Kidney tubule cell (primary cell): ENCODE results near the gene OR13C3.
A peak's percentile ranks its signal among the peaks of the same experiment; 100 is the strongest.
"Not testable (repeated sequence)": the region's sequence is repeated elsewhere in the genome, so short reads cannot be mapped to it uniquely, and the experiment has no call there.

Experiments
- DNase-seq: peaks from one replicate; pipeline ENCODE4 v3.0.0-alpha.2; 2018; ENCODE audit warnings: low spot score

The OR13C3 gene

DNA sequence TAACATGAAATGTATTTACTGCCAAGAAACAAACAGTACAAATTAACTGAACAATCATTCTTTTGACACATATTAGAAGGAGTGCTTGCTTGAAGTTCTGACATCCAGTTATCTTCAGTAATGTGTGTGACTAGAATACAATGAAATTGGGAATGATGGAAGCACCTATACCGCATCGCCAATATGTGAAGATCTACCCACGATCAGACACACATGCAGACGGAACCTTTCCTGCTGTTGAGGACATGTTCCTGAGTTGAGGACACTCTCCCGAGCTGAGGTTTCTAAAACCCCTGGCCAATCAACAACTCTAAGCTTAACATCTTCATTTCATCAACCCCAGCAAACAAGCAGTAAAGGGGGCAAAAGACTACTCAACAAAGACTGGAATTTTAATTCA is at the start of gene OR13C3:
TSS of gene OR13C3 (minus strand) at position 101 of the 400 bp plus-strand sequence. CDS start 133 bp downstream, outside the sequence.
- DNase-seq = no peak

DNA sequence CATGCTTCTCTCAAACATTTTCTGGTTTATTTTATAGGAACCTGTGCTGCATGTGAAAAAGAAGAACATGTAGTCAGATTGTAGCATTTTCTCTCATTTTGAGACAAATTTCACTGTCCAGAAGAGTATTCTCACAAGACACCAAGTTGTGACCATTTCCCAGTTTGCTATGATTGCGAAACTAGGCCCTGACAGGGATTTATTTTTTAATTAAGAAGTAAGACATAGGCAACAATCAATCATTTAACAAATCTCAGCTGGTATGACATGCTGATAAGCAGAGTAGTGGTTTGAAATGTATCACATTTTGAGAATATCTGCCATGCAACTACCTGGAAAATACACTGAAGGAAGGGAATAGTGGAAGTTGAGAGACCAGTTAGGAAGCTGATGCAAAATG is 43.9 kb upstream of the OR13C3 start:
- DNase-seq = no peak

GRCh38 chr9:104577263-104577662 is 40.6 kb upstream of the OR13C3 start:
- no peak for DNase-seq

GRCh38 chr9:104575456-104575855 is 38.8 kb upstream of the OR13C3 start:
- DNase-seq = no peak

GRCh38 chr9:104572612-104573011 is 36.0 kb upstream of the OR13C3 start:
- no peak for DNase-seq

- no peak for DNase-seq
These were observed 32.2 kb upstream of the OR13C3 start, which contains the start of gene OR13C8 for GRCh38 chr9:104568868-104569267. Gene OR13C8 (plus strand): TSS chr9:104569168. CDS start chr9:104569168, 0 bp downstream.

DNA sequence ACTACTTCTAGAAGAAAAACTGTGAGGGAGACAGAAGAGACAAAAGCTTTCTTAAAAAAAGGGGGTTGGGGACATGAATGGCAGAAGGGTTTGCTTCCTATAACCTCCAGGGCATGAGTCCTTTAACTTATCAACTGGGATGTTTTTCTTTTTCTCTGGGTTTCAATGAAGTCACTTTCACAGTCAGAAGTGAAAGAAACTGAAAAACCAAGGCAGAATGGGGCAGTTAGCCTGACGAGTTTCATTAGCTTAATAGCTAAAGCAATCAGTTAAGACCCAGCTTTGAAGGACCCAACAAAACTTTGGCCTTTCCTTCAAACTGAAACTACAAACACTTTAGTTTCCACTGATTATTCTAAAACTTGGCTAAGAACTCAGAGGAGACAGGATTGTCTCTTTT is 27.7 kb upstream of the OR13C3 start:
- no peak for DNase-seq

DNA sequence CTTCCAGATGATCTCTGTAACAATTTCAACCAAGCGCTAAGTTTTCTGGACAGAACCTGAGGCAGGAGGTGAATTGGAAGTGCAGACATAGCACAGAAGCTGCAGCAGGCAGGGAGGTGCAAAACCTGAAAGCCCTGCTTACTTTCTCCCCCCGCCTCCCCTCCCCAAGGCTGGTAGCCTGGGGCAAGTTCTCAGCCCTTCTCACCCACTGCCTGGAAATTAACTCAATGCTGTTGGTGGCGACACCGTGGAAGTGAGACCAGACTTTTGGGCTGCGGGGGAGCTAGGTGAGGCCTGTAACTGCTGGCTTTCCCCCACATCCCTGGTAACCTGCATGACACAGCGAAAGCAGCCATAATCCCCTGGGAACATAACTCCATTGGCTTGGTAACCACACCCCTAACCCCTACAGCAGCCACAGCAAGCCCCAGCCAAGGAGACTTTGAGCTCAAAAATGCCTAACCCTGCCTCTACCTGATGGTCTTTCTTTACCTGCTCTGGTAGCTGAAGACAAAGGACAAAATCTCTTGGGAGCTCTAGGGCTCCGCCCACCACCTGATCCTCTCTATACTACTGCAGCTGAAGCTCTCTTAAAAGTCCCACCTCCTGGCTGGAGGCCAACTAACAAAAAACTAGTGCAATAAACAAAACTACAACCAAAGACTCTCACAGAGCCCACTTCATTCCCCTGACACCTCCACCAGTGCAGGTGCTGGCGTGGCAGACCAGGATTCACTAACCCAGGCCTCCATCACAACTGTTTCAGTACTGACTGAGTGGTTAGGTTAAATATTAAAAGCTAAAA is 20.4 kb upstream of the OR13C3 start:
- no peak for DNase-seq

DNA sequence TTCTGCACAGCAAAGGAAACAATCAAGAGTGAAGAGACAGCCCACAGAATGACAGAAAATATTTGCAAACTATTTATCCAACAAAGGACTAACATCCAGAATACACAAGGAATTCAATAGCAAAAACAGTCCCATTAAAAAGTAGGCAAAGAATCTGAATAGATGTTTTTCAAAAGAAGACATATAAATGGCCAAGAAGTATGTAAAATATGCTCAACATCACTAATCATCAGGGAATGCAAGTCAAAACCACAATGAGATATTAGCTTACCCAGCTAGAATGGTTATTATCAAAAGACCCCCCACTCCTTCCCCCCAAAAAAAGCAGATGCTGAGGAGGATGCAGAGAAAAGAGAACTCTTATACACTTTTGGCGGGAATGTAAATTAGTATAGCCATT is 18.9 kb upstream of the OR13C3 start:
- no peak for DNase-seq

- peak; percentile 12 for DNase-seq
These were observed 16.6 kb upstream of the OR13C3 start for GRCh38 chr9:104553261-104553660.

GRCh38 chr9:104544644-104545043 is 8.0 kb upstream of the OR13C3 start:
- DNase-seq = no peak

DNA sequence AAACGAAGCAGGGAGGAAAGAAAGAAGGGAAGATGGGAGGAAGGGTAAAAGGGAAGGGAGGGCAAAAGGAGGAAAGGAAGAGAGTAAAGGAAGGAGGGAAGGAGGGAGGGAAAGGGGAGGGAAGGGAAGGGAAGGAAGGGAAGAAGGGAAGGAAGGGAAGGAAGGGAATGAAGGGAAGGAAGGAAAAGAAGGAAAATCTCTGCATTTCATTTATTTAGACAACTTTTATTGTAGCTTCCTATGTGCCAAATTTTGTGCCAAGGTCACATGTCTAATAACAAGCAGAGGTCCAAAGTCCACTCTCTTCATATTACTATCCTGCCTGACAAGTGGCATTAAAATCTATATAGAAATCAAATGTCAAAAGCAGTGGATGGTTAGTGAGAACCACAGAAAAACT is 2.6 kb upstream of the OR13C3 start:
- no peak for DNase-seq

DNA sequence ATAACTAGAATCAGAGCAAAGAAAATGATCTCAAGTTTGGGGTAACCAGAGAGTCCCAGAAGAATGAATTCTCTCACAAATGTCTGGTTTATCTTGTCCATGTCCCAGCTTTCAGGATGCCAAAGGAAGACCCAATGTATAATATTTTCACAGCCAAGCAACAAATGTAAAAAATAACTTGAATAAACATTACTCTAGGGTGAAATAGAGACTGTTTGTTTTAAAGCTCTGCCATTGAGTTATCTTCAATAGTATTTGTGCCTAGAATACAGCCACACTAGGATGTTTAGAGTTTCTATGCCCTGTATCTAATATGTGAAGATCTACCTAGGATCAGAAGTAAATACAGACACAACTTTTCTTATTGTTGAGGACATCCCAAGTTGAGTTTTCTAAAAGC is 9.5 kb downstream of the OR13C3 start, which contains the start of gene OR13C4:
TSS of gene OR13C4 (minus strand) at position 101 of the 400 bp plus-strand sequence. CDS start at position 101, 0 bp downstream.
- no peak for DNase-seq

- DNase-seq = not testable (repeated sequence)
These were observed 16.4 kb downstream of the OR13C3 start for GRCh38 chr9:104520241-104520640.

DNA sequence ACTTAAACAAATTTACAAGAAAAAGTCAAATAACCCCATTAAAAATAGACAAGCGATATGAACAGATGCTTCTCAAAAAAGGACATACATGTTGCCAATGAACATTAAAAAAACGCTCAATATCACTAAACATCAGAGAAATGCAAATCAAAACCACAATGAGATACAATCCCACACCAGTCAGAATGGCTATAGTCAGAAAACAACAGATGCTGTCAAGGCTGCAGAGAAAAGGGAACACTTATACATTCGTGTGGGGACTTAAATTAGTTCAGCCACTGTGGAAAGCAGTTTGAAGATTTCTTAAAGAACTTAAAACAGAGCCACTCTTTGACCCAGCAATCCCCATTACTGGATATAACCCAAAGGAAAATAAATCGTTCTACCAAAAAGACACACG is 21.8 kb downstream of the OR13C3 start:
- DNase-seq = no peak

DNA sequence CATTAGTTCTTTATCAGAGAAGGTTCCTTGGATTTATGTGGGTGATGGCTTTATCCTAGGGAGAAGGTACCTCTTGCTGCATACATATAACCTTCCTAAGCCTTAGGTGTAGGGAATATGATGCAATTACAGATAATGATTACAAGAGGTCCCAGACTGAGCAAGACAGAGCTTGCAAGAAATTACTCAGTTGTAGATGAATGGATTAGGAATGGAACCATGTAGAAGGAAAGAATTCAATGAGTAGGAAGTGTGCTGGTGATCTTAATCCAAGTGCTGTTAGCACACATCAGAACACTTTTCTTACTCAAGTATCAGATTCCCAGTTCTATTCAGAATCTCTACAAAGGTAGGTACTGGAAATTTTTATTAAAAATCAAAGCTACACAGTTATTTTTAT is 30.1 kb downstream of the OR13C3 start:
- no peak for DNase-seq

- DNase-seq = no peak
These were observed 32.7 kb downstream of the OR13C3 start, which contains the start of gene OR13F1 for GRCh38 chr9:104503963-104504362. Gene OR13F1 (plus strand): TSS chr9:104504263. CDS start chr9:104504263, 0 bp downstream.

GRCh38 chr9:104503440-104503839 is 33.2 kb downstream of the OR13C3 start:
- DNase-seq = no peak

DNA sequence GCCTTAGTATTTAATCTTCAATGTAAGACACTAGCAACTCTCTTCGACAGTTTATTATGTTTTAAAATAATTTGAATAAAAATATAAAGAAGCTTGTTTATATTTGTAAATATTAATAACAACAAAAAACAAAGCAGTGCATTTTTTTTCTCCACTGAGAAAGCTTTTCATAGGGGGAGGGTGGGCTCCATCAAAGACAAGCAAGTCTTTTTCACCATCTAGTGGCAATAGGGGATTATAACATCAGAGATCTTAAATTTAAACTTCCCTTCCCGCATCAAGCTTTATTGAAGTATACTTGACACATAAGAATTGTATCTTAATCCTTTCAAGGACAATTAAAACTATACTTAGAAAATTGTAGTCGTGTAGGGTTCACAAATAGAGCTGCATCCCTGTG is 41.8 kb downstream of the OR13C3 start:
- DNase-seq = no peak
